NCI-H524 treated with DMSO at 0.1 percent for 48 hours (cell line): ENCODE measurements around the gene SLC25A39.
"Not testable (repeated sequence)": the region's sequence is repeated elsewhere in the genome, so short reads cannot be mapped to it uniquely, and the experiment has no call there.

Experiments used
- DNase-seq: peaks from one replicate; lab custom pipeline; 2025; lab: John Stamatoyannopoulos, UW

SLC25A39 gene

GRCh38 chr17:44353672-44354331 is 29.2 kb upstream of the SLC25A39 start:
- DNase-seq = no peak

- no peak for DNase-seq
These were observed 28.4 kb upstream of the SLC25A39 start for GRCh38 chr17:44352828-44353671.

DNA sequence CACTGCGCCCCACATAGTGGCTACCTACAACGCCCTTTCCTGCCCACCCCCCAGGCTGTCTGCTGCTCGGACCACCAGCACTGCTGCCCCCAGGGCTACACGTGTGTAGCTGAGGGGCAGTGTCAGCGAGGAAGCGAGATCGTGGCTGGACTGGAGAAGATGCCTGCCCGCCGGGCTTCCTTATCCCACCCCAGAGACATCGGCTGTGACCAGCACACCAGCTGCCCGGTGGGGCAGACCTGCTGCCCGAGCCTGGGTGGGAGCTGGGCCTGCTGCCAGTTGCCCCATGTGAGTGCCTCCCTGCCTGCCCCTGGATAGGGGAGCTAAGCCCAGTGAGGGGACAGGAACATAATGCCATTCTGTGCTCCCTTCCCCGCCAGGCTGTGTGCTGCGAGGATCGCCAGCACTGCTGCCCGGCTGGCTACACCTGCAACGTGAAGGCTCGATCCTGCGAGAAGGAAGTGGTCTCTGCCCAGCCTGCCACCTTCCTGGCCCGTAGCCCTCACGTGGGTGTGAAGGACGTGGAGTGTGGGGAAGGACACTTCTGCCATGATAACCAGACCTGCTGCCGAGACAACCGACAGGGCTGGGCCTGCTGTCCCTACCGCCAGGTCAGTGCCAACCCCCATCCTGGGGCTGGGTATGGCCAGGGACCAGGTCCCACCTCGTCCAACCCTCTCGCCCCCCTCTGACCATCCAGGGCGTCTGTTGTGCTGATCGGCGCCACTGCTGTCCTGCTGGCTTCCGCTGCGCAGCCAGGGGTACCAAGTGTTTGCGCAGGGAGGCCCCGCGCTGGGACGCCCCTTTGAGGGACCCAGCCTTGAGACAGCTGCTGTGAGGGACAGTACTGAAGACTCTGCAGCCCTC is 27.6 kb upstream of the SLC25A39 start:
- DNase-seq = no peak

- DNase-seq = no peak
These were observed 26.8 kb upstream of the SLC25A39 start for GRCh38 chr17:44351464-44351863.

GRCh38 chr17:44350733-44351226 is 26.2 kb upstream of the SLC25A39 start:
- no peak for DNase-seq

DNA sequence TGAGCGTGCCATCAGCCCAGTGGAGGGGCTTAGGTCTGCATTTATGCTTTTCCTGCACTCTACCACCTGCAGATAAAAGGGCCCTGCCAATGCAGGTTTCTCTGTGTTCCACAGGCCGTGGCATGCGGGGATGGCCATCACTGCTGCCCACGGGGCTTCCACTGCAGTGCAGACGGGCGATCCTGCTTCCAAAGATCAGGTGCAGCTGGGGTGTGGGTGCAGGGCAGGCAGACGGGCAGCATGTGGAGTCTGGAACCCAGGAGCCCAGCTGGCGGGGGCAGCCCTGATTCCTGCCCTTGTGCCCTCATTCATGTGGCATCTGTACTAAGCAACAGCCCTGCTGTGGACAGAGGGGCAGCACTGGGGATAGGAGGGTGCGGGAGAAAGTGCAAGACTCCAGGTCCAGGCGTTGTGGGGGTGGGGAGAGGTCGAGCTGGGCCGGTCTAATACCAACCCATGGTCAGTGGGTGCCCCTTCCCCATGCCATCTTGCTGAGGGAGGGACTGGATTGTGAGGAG is 25.0 kb upstream of the SLC25A39 start:
- no peak for DNase-seq

DNA sequence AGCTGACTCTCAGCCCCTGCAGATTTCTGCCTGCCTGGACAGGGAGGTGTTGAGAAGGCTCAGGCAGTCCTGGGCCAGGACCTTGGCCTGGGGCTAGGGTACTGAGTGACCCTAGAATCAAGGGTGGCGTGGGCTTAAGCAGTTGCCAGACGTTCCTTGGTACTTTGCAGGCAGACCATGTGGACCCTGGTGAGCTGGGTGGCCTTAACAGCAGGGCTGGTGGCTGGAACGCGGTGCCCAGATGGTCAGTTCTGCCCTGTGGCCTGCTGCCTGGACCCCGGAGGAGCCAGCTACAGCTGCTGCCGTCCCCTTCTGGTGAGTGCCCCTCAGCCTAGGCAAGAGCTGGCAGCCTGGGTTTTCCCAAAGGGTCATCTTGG is 24.4 kb upstream of the SLC25A39 start:
- DNase-seq = no peak

DNA sequence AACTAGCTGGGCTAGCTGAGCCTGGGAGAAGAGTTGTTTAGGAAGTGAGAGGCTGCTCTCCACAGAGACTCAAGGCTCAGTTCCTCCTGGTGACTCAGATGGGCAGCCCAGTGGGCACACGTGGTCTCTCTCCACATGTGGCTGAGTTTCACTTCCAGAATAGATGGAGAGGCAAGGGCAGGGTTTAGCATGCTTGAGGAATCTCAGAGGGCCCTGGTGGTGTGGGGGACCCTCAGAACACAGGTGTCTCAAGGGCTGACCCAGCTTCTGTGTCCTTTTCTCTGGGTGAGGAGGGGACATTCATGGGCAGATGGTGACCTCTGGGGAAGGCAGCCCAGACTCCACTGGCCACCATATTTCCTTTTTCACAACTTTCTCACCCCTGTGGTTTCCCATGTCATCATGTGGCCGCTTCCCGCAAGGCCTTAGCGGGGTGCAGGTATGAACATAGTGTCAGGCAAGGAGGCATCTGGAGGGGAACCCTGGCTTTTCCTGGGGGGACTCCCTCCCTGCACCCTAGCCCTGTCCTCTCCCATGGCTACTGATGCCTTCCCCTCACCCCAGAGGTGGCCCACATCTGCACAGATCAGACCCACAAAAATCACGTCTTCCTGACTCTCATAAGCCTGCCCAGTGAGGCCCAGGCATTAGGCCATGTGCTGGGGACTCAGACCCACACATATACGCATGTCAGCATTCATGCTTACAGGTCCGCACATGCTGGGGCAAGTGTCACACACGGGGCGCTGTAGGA is 23.8 kb upstream of the SLC25A39 start:
- no peak for DNase-seq

DNA sequence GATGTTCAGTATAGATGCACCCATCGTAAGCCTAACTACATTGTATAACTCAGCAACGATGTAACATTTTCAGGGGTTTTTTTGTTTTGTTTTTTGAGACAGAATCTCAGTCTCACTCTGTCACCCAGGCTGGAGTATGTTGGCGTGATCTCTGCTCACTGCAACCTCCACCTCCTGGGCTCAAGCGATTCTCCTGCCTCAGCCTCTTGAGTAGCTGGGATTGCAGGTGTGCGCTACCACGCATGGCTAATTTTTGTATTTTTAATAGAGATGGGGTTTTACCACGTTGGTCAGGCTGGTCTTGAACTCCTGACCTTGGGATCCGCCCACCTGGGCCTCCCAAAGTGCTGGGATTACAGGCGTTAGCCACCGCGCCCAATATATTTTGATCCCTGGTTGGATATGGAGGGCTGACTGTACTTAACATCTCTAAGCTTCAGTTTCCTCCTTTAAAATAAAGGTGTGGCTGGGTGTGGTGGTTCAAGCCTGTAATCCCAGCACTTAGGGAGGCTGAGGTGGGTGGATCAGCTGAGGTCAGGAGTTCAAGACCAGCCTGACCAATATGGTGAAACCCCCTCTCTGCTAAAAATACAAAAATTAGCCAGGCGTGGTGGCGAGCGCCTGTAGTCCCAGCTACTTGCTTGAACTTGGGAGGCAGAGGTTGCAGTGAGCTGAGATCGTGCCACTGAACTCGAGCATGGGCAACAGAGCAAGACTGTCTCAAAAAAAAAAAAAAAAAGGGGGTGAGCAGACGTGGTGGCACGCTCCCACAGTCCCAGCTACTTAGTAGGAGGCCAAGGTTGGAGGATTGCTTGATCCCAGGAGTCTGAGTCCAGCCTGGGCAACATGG is 22.8 kb upstream of the SLC25A39 start:
- not testable (repeated sequence) for DNase-seq

GRCh38 chr17:44346064-44346844 is 21.6 kb upstream of the SLC25A39 start:
- DNase-seq = no peak

GRCh38 chr17:44345454-44346026 is 20.9 kb upstream of the SLC25A39 start:
- peak; percentile 42 for DNase-seq

GRCh38 chr17:44344939-44345453 is 20.4 kb upstream of the SLC25A39 start, which contains the start of gene GRN:
GRN (plus strand) TSS chr17:44345302; CDS start chr17:44349165, 3,863 bp downstream.
- peak; percentile 98 for DNase-seq

DNA sequence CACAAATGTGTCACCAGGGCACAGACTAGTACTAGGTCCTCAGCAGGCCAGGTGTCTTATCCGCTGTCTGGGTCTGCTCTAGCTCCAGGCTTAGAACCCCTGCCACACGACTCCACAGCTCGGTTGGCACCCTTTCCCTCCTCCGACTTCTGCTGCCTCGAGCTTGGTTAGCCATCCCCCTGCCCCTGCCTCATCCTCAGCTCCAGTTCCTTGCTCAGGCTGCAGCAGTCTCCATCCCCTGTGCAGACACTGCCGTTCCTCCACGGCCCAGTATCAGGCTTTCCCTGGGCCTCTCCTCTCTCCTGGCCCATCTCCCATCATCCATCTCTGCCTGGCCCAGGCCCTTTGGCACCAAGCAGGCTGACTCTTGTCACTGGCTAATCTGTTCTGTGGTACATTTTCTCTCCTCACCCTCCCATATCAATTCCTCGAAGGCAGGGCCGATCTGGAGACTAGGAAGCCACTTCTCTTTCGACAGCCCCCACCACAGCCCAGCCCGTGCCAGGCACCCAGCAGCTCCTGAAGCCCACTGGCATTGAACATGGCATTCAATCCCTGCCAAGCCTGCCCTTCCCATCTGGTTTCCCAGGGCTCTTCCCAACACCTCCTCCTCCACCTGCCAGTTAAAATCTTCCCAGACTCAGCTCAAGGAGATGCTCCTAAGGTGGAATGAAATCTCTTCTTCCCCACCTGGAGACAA is 19.0 kb upstream of the SLC25A39 start:
- DNase-seq = no peak

GRCh38 chr17:44340553-44340952 is 15.9 kb upstream of the SLC25A39 start:
- DNase-seq = not testable (repeated sequence)

- DNase-seq = no peak
These were observed 14.1 kb upstream of the SLC25A39 start for GRCh38 chr17:44338702-44339101.

DNA sequence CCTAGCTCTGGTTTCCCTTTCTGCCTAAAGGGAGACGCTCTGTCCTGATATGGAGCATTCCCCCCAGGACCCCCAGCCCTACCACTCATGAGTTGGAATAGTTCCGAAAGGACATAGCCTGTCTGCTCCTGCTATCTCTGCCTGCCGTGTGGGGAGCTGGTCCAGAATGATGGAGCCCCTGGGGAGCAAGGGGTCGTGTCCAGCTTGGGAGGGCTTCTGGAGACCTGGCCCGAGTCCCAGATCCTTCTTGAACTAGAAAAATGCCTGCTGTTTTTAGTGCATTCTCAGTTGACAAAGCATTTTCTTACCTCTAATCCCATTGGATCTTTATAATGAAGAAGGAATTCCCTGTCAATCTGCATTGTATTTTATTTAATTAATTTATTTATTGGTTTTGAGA is 11.3 kb upstream of the SLC25A39 start:
- DNase-seq = no peak

GRCh38 chr17:44335564-44335963 is 10.9 kb upstream of the SLC25A39 start:
- no peak for DNase-seq

DNA sequence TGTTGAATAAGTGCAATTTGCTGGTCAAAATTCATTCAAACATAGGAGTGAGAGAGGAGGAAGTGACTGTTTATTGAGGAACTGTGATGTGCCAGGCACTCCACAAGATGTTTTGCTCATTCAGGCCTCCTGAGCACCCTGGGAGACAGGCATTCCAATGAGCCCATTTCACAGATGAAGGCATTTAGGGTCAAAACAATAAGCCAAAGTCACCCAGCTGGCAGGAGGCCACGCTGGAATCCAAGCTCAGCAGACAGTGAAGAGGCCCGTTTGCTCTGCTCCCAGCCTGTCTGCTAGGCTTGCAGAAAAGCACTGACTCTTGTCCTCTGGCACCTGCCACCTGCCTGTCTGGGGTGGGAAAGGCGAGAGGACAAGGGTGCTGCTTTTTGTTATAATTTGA is 10.1 kb upstream of the SLC25A39 start:
- DNase-seq = no peak
